NCI-H82 (cell line): ENCODE measurements around the gene TMEM182.

Experiments used
- DNase-seq: peaks from one replicate; lab custom pipeline; 2025; lab: John Stamatoyannopoulos, UW

TMEM182 gene

DNA sequence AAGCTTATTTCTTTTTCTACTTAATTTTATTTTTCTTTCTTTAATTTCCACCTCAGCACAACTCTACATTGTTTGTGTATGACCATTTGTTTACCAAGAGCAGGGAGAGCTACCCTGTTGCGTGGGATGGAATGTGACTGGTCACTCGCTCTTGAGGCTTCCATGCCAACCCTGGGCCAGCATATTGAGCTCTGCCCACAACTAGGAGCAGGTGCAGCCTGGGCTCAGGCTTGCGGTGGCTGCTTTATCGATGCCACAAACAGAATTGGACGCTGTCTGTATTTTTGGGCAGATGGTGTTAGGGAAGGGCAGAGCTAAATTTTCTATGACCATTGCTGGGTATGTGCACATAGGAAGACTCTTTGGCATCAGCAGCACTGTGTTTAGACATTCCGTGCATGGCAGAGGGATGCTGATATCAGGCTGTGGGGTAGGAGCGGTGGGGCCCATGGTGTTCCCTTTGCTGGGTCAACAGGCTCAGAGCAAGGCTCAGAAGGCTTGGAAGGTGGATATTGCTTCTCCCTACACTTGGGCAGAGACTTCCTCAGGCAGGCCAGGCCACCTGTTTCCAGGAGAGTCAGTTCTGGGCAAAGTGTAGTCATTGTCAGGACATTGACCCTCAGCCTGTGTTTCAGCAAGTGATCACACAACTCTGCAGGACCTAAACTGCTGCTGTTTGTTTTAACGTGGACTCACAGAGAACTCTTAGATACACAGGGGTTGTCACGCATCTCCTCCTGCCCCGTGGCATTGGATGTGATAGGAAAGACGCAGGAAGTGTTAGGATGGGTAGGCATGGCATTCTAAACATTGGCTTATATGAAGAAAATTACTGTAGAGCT is 40.2 kb downstream of the TMEM182 start:
- no peak for DNase-seq

DNA sequence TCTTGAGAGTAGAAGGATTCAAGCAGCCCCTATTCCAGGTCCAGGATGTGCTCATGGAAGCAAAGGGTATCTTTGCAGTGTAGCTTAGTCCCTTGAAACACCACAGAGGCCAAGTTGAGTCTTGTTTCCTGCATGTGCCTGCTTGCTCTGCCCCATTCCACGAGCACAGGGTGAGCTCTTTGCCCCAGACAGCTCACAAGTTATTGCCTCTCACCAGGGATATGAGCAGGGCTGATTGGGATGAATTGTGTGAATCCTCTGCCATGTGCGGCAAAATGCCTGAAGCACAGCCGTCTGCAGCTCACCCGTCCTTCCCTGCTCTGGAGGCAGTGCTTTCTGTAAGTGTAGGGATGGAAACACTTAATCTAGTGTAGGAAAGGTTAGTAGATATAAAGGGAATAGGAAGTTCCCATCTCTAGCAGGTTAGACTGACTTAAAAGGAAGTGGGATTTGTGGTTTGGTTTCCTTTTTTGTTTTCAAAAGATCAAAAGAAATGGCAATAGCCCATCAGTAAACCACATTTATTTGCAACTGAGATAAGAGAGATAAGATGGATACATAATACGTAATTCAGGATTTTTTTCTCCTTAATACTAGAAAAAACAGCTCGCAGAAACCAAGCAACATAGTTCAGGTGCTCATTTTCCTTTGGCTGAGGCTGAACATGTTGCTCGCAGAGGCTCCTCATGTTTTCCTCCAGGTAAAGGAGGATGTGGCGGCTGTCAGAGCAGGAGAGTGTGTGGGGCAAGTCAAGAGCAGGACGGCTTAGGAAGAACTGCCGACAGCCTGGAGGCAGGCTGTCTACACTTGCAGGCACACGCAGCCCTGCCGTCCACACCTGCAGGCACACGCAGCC is 41.4 kb downstream of the TMEM182 start:
- DNase-seq = no peak

DNA sequence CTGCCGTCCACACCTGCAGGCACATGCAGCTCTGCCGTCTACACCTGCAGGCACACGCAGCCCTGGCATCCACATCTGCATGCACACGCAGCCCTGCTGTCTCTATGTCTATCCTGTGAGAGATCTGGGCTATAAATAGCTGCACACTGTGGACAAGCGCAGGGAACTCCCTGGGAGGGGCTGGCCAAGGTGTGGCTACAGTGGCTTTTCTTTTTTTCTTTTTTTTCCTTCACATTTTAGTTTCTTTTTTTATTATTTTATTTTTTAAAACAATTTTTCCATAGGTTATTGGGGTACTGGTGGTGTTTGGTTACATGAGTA is 42.0 kb downstream of the TMEM182 start:
- no peak for DNase-seq

DNA sequence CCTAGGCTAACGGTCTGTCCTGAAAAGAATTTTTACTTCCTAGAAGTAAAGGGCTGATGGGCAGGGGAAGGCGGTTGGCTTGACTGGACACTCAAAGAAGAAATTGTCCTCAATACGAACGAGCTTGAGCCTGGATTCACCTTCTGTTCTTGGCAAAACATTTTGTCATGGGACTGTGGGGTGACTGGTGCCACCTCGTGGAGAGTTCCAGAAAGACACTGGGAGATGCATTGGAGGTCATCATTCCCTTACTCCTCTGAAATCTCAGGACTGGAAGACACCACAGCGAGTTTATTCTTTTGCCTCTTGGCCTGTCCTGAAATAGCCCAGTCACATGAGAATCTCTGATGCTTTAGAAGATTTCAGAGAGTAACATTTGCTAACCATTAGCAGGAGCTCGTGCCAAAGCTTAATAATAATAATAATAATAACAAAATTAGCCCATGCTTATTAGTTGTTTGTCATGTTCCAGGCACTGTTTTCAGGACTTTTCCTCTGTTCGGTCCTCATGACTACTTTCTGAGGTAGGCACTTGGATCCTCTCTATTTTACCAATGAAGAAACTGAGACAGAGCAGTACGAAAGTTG is 44.5 kb downstream of the TMEM182 start:
- DNase-seq = peak; percentile 79

DNA sequence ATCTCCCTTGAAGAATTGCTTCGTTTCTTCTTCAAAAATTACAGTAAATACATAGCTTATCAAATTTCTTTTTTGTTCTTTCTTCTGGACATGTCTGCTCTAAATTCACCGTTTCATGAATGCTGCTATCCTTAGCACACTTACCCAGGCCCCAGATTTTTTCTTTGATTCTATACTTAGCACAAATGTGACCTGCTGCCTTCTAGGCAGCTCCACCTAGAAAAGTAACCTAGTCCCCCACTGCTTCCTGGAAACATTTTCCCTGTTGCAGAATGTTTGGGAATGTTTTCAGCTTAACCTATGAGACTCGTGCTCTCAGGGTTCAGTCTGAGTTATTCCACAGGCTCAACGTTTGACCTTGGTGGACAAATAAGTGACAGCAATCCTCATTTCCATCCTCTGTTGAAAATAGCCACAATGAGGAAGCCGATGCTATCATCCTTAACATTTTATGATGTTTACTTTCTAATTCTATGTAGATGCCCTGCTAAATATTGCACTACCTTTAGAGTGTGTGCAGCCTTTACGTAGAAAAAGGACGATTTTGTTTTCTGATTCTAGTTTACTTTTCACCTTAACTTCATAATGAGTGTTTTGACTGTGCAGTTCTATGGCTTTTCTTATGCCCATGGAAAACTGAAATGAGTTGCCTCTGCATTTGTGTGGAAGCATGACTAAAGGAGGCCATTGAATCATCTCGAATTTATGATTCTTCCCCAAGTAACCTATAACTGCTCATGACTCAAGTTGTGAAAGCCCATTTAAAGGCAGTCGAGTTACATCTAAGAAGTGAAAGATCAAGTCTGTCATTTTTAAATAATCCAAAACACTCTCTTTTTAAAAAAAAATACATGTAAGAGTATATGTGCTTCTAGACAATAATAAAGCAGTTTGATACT is 47.7 kb downstream of the TMEM182 start:
- DNase-seq = no peak

DNA sequence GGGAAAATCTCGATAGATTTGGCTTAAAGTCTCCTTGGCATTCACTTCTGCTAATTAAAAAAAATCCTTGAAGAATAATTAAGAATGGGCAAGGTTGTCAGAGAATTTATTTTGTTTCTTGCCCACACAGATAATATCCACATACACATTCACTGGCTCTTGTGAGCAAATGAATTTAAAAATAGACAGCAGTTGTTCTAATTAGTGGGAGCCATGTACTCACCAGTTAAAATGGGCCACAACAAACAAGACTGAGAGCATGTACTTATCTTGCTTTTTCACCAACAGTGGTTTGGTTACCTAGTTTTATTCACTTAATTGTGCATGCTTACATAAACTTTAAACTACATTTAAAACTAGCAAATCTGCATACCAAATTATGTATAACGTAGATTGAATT is 53.5 kb downstream of the TMEM182 start:
- no peak for DNase-seq

DNA sequence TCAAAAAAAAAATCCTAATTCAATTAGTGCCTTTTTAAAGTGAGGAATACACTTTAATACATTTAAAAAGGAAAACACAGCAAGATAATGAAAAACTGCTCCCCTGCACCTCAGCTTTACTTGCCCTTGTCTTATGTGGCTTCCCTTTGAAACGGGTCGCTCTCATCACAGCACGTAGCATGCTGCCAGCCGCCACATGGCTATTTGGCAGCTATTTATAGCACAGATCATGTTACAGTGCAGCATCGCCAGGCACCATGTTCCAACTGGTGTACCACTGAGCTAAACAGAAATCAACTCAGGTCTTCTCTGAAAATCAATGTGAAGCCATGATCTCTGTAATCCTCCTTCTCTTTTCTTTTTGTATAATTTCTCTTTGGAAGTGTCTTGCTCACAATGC is 65.1 kb downstream of the TMEM182 start:
- DNase-seq = peak; percentile 78

DNA sequence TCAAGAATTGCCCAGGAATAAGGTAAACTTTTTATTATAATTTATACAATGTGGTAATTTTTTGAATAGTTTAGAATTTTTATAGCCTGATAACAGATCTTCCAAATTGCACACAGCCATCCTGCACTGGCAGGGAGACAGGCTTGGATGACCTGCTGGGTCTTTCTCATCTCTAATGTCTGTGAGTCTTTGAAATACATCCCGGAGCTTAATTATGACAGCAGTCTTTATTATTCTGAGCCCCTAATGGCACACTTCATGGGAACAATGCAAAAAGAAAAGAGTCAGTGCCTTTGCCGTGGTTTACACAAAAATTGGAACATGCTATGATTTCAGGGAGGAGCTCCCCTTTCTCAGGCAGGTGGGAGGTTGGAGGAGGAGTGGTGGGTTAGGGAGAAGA is 71.0 kb downstream of the TMEM182 start:
- DNase-seq = no peak

DNA sequence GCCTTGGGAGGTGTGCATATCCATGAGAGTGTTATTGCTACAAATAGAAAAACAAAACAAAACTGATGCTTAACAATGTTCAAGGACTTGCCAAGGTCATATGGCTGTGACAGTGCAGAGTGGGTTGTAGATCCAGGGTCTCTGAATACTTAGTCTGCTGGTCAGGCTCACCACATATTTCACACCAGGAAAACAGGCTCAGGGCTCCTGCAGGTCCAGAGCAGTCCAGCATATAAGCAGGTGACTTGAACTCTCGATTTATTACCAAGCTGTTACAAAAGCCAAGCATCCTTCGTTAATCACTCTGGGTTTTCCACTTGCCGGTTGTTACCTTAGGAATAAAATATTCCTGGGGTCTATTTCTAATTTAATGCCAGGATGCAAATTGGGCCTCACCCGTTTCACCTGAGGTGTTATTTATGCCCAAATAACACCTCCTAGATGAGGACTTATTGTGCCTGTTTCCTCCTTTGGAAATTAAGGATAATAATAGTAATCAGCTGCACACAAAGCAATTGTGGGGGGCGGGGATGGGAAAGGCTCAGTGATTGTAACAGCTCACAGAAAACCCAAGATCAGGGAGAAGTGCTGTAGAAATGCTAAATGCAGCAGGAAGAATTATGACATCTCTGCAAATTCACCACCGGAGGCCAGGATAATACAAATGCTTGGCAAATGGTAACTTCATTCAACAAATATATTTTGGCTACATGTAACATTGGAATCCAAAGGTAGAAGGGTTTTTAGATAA is 72.9 kb downstream of the TMEM182 start:
- no peak for DNase-seq

DNA sequence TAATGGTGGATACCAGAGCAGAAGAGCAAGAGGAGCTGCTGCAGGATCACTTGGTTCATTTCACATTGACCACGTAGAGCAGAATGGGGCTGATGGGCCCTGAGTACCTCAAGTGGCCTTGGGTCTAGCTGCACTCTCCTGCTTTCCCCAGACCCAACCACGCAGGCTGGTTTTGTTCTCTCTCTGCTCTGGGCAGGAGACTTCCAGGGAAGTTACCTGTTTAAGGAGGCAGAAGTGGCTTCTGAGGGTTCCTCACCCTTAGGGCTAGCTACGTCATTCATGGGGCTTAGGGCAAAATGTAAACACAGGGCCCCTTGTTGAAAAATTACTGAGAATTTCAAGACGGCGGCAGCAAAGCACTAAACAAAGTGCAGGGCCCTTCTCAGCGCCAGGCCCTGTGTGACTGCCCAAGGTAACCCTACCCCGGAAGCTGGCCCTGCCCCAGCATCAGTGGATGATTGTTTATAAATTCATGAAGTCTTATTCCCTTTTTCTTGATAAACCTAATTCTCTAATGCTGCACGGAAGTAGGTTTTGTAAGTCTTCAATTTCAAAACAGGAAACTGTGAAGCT is 75.9 kb downstream of the TMEM182 start:
- DNase-seq = no peak

DNA sequence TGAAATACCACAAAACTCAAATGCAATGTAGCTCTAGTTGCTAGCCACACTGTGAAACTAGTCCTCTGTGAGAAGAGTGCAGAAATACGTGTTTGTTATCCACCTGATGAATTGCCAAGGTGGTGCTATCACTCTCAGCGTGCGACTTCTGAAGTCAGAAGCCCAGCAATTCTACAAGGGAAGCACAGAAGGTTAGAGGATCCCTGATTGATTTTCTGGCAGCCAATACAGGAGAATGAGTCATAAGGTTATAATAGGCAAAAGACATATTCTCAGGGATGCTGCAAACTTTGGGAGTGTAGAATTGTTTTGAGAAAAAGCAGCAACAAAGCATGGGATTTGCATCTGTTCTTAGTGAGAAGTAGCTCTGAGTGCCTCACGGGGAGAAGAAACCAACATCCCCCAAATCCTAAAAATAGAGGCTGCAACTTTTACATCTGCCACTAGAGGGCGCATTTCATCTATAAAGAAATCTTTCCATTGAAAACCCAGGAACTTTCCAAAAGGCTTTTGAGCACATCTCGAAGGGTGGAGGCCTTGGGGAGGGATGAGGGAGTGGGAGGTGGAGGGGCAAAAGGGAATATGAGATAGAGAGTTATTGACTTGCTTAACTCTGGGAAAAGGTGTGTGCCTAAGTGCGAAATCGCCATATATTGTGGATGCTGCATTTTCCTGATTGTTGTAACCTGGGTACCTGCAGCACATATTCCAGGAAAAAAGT is 78.0 kb downstream of the TMEM182 start:
- DNase-seq = peak; percentile 83

DNA sequence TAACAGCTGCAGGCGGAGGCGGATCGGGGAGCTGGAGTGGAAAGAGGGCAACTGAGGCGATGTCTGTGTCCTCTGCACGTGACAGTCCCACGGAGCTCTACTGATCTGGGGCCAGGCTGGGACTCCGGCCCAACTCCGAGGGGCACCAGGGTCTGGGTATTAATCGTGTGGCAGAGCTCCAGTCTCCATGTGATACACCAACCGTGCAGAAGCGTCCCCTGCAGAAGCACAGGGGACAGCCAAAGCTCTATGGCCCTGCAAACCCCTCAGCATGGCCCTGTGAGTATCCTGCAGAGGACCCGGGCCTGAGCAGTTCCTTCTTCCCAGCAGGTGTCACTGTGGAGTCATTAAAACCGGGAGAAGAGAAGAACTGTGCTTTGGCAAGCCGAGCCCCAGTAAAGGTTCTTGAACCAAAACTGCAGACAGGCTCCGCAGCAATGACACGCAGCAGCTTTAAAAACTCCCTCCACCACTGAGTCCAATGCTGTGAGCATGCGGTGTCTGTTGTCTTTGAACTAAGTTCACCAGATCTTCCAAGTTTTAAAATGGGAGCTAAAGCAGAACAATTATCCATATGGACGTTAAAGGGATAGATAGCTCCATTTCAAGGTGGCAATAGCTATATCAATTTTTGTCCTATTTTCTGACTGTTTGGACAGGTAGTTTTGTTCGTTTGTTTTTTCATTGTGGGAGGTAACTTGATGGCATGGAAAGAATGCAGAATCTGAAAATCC is 79.4 kb downstream of the TMEM182 start:
- DNase-seq = peak; percentile 78

DNA sequence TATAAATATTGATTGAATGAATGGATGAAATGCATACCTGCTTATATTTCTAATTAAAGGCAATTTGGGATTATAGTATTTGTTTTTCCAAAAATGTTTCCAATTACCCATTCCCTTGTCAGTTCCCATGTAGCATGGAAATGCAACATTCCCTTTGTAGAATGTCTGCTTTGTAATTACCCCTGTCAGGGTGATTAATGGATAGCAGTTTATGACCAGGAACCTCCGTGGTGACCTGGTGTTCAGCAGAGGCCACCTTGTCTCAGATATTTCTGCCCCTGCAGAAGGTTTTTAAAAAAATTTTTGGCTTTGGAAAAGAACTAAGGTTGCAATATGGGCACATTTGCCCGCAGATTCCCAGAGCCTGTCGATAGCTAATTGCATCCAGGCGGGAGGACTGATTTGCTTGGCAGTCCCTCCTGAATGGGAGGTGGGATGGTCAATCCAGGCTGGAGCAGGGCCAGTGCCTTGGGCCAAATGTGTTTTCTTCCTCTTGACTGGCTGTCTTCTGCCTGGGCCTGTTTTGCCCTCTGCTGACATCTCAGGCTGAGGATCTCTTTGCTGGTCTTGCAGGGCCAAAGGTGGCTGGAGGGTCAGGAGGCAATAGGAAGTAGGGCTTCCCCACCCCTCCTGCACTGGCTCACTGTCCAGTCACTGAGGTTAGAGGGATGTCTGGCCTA is 82.1 kb downstream of the TMEM182 start:
- no peak for DNase-seq

DNA sequence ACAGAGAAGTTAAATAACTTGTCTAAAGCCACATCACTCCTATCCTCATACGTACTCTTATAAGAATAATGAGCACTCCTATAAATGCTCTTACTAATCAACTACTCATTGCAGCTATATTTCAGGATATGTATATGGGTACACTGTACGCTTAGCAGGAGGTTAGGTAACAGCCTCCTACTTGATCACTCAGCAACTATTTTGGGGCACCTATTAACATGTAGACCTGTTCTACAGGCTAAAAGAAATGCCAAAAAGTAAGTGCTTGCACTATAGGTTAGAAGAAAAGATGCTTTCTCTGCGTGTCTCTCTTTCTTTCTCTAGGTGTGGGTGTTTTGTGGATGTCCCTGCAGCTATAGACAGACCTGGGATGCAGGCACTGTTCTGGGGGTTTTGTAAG is 83.1 kb downstream of the TMEM182 start:
- no peak for DNase-seq

DNA sequence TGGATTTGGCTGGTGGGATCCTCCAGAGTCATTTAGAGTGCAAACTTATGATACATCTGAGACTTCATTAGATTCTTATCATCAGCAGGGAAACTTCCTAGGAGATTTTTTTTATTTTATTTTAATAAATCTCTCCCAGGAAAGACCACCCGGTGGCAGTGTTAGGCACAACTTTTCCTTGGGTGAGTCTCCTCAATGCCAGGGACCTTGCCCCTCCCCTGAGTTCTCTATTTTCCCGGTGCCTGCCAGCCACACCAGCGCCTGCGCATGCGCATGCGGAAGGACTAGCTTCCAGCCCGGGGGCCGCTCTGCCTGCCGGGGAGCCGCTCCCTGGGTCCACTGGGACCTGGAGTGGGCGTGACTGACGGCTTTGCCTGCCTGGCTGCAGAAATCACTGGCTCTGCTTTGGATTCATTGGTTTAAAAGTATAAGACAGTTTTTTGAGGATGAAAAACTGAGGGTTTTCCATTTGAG is 86.6 kb downstream of the TMEM182 start:
- peak; percentile 92 for DNase-seq

DNA sequence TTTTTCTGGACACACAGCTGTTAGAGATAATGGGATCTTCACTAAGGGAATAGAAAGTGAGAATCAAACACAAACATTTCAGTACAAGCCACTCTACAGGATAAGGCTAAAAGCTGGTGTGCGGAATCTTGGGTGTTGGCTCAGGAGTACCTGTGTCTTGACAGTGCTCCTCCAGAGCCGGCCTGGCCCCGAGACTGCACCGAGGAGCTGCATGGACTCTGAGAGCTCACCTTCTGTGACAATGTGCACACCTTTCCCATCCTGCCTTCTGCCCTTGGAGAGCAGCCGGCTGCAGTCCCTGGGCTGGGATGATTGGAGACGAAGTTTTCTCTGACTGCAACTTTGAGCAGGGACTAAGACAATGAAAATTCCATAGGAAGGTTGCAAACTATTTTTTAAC is 89.1 kb downstream of the TMEM182 start:
- no peak for DNase-seq

DNA sequence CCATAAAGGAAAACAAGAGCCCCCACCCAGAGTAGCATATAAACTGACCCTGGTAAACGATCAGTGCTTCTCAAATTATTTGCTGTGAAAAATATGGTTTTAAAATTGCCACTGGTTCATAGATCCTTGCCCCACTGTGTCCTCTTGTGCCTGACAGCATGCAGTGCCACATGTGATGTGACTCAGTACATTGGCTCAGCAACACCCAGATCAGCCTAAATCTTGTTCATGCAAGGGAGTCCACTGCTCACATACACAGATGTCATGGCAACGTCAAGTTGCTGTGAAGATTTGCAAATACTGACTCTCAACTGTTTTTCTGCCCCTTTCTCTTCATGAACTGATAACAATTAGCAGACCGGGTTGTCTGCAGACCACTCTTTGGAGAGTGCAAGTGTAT is 91.0 kb downstream of the TMEM182 start:
- no peak for DNase-seq
